Fibroblast of skin of left biceps (primary cell): Measurements from ENCODE around the gene CCL22.
"Not testable (repeated sequence)": the region's sequence is repeated elsewhere in the genome, so short reads cannot be mapped to it uniquely, and the experiment has no call there.

ENCODE experiments used
- DNase-seq, 2 experiments: peaks; one replicate each; pipeline ENCODE4 v3.0.0-alpha.2; 2013; ENCODE audit warnings: low read depth in 2 of 2

CCL22 gene

GRCh38 chr16:57394444-57394843 lies 35.9 kb downstream of the CCL22 start:
- DNase-seq: no peak

- no peak for DNase-seq
Measured at GRCh38 chr16:57395026-57395425, 36.4 kb downstream of the CCL22 start.

- DNase-seq: no peak
Measured at GRCh38 chr16:57396786-57397185, 38.2 kb downstream of the CCL22 start.

GRCh38 chr16:57397493-57397892 lies 38.9 kb downstream of the CCL22 start:
- not testable (repeated sequence) for DNase-seq

- no peak for DNase-seq
Measured at GRCh38 chr16:57401943-57402640, 43.5 kb downstream of the CCL22 start.

GRCh38 chr16:57403965-57404817 lies 45.6 kb downstream of the CCL22 start, which contains the start of gene CCL17:
CCL17 (plus strand) TSS chr16:57404767; CDS start chr16:57413933, 9,166 bp downstream.
- DNase-seq: no peak

- no peak for DNase-seq
Measured at GRCh38 chr16:57405097-57405496, 46.5 kb downstream of the CCL22 start.

GRCh38 chr16:57406881-57407280 lies 48.3 kb downstream of the CCL22 start:
- no peak for DNase-seq

GRCh38 chr16:57407521-57408353 lies 49.2 kb downstream of the CCL22 start:
- no peak for DNase-seq

- no peak for DNase-seq
Measured at GRCh38 chr16:57409065-57409464, 50.5 kb downstream of the CCL22 start.

- DNase-seq: no peak
Measured at GRCh38 chr16:57409870-57410587, 51.4 kb downstream of the CCL22 start.

GRCh38 chr16:57411362-57411976 lies 52.9 kb downstream of the CCL22 start:
- no peak for DNase-seq

- no peak for DNase-seq
Measured at GRCh38 chr16:57412584-57412983, 54.0 kb downstream of the CCL22 start.

GRCh38 chr16:57413301-57413730 lies 54.7 kb downstream of the CCL22 start:
- no peak for DNase-seq

- DNase-seq: no peak
Measured at GRCh38 chr16:57413733-57414132, 55.1 kb downstream of the CCL22 start.
